ENCODE data around the gene ANKH. TPM values are rescaled to one million over a fixed set of nuclear protein-coding genes. Genes with fewer than 3 reads are reported as not detected.

ANKH gene
- total RNA-seq, 1 donor from 2014 or later = 29.9 TPM

- TF ChIP-seq, protein P1, sequence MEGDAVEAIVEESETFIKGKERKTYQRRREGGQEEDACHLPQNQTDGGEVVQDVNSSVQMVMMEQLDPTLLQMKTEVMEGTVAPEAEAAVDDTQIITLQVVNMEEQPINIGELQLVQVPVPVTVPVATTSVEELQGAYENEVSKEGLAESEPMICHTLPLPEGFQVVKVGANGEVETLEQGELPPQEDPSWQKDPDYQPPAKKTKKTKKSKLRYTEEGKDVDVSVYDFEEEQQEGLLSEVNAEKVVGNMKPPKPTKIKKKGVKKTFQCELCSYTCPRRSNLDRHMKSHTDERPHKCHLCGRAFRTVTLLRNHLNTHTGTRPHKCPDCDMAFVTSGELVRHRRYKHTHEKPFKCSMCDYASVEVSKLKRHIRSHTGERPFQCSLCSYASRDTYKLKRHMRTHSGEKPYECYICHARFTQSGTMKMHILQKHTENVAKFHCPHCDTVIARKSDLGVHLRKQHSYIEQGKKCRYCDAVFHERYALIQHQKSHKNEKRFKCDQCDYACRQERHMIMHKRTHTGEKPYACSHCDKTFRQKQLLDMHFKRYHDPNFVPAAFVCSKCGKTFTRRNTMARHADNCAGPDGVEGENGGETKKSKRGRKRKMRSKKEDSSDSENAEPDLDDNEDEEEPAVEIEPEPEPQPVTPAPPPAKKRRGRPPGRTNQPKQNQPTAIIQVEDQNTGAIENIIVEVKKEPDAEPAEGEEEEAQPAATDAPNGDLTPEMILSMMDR (IDR thresholded peaks at IDR 0.05; ENCODE audit: unreplicated experiment) = no peak
- no peak overlapping the region for H3K4me3 Mint-ChIP-seq (ENCODE audit: low read depth)
- H3K27me3 Mint-ChIP-seq = no peaks in the 10 kb centered on the region
- no peaks in the 10 kb centered on the region for H3K4me1 Mint-ChIP-seq (ENCODE audit: low read depth)
- peak overlapping the region; percentile 62 for H3K27ac Mint-ChIP-seq
- no peak for DNase-seq (ENCODE audit: low spot score, unreplicated experiment)
- H3K9me3 Mint-ChIP-seq (ENCODE audit: low read depth) = no peaks in the 10 kb centered on the region
- H3K36me3 Mint-ChIP-seq (ENCODE audit: insufficient read depth) = peaks cover 6% of the 10 kb centered on the region
Observed at GRCh38 chr5:14735944-14736343, 135.6 kb downstream of the ANKH start.

DNA sequence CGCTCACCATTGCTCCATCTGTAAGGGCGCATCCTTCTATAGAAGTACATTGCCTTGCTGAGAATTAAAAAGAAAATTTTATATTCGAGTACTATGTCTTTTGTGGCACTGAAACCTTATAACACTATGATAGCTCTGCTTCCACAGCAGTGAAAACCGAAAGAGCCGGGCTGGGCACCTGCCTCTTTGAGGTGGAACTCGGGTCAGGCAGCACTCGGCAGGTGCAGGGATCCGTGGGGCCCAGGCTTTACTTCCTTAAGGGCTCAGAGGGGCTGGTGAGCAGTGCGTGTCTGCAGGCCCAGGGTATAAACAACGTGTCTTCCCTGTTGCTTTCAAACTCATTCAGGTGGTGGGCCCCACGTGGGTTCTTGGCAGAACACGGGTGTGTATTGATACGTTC lies 137.2 kb downstream of the ANKH start:
- Mint-ChIP-seq H3K27ac (no peak overlapping the region), H3K4me3 (ENCODE audit: low read depth) (no peak overlapping the region), H3K27me3 (no peaks in the 10 kb centered on the region), H3K36me3 (ENCODE audit: insufficient read depth) (peaks cover 6% of the 10 kb centered on the region), H3K9me3 (ENCODE audit: low read depth) (no peaks in the 10 kb centered on the region), H3K4me1 (ENCODE audit: low read depth) (peaks cover 1% of the 10 kb centered on the region)
- TF ChIP-seq, protein P1 (IDR thresholded peaks at IDR 0.05; ENCODE audit: unreplicated experiment) = no peak
- DNase-seq (ENCODE audit: low spot score, unreplicated experiment) = no peak

- H3K9me3 Mint-ChIP-seq (ENCODE audit: low read depth) = no peaks in the 10 kb centered on the region
- H3K27me3 Mint-ChIP-seq = no peaks in the 10 kb centered on the region
- H3K4me1 Mint-ChIP-seq (ENCODE audit: low read depth) = peaks cover 2% of the 10 kb centered on the region
- H3K27ac Mint-ChIP-seq = no peak overlapping the region
- no peak overlapping the region for H3K4me3 Mint-ChIP-seq (ENCODE audit: low read depth)
- TF ChIP-seq, protein P1 (IDR thresholded peaks at IDR 0.05; ENCODE audit: unreplicated experiment) = no peak
- peaks cover 4% of the 10 kb centered on the region for H3K36me3 Mint-ChIP-seq (ENCODE audit: insufficient read depth)
- DNase-seq (ENCODE audit: low spot score, unreplicated experiment) = no peak
Observed at GRCh38 chr5:14733661-14734060, 137.9 kb downstream of the ANKH start.

DNA sequence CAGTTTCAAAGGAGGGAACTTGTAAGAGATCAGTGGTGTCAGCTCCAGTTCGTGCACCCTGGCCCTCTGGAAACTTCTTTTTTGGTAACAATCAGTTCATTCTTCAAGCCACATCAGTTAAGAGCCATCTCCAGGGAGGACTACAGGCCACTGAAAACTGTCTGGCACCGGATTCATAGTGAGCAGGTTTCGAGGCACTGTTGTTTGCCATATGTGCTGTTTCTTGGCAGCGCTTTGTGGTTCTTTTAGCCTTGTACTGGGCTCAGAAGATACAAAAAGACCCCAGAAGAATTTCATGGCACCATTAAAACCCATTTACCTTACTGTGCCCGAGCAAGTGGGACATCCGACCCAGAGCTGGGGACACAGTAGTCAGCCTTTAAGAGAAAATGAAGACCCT lies 138.6 kb downstream of the ANKH start:
- Mint-ChIP-seq H3K4me1 (ENCODE audit: low read depth) (peaks cover 8% of the 10 kb centered on the region), H3K4me3 (ENCODE audit: low read depth) (no peak overlapping the region), H3K27ac (no peak overlapping the region), H3K9me3 (ENCODE audit: low read depth) (no peaks in the 10 kb centered on the region), H3K27me3 (no peaks in the 10 kb centered on the region), H3K36me3 (ENCODE audit: insufficient read depth) (peaks cover 4% of the 10 kb centered on the region)
- TF ChIP-seq, protein P1 (IDR thresholded peaks at IDR 0.05; ENCODE audit: unreplicated experiment) = no peak
- no peak for DNase-seq (ENCODE audit: low spot score, unreplicated experiment)

GRCh38 chr5:14730881-14731280 lies 140.7 kb downstream of the ANKH start:
- no peak for DNase-seq (ENCODE audit: low spot score, unreplicated experiment)
- H3K4me1 Mint-ChIP-seq (ENCODE audit: low read depth) = peaks cover 14% of the 10 kb centered on the region
- H3K9me3 Mint-ChIP-seq (ENCODE audit: low read depth) = no peaks in the 10 kb centered on the region
- H3K27ac Mint-ChIP-seq = no peak overlapping the region
- peaks cover 2% of the 10 kb centered on the region for H3K36me3 Mint-ChIP-seq (ENCODE audit: insufficient read depth)
- no peak overlapping the region for H3K4me3 Mint-ChIP-seq (ENCODE audit: low read depth)
- TF ChIP-seq, protein P1 (IDR thresholded peaks at IDR 0.05; ENCODE audit: unreplicated experiment) = no peak
- no peaks in the 10 kb centered on the region for H3K27me3 Mint-ChIP-seq

Measured in progenitor cell of endocrine pancreas (in vitro differentiated cells).